K562 (cell line): Measurements from ENCODE around the gene PRR16. TPM values are rescaled to one million over a fixed set of nuclear protein-coding genes. Genes with fewer than 3 reads are reported as not detected.

ENCODE experiments used
- FOXJ2 ChIP-seq: fragments of 200-800 bp; sonication (Bioruptor generic); IDR thresholded peaks from 2 replicates; pipeline ENCODE4 v1.6.1; 2016; ENCODE audit warnings: missing genetic modification characterization, missing compliant biosample characterization
- HNRNPLL ChIP-seq: fragments of 200-400 bp; formaldehyde crosslinking; IDR thresholded peaks from 2 replicates; pipeline ENCODE4 v1.6.1; 2017; ENCODE audit warnings: low read length, low read depth, mild to moderate bottlenecking; ENCODE audit not compliant: poor library complexity, severe bottlenecking
- KAT7 ChIP-seq: sonication (generic); formaldehyde crosslinking; IDR thresholded peaks from 2 replicates; pipeline ENCODE4 v1.8.0; 2022; ENCODE audit warnings: missing genetic modification reagents, mild to moderate bottlenecking, borderline replicate concordance
- L3MBTL2 ChIP-seq: fragments of 450-650 bp; IDR thresholded peaks from 2 replicates; pipeline ENCODE4 v1.6.1; 2016; ENCODE audit warnings: mild to moderate bottlenecking, moderate library complexity
- MAZ ChIP-seq, 2 experiments: fragments of 450-650 bp in 1 of 2; sonication (generic) in 1 of 2; formaldehyde crosslinking; IDR thresholded peaks in 1 of 2; conservative IDR thresholded peaks in 1 of 2; 2 replicates each; pipeline versions ENCODE4 v1.4.0 to v1.5.0; 2020; ENCODE audit warnings: mild to moderate bottlenecking in 1 of 2, missing genetic modification reagents in 1 of 2
- POLR3A ChIP-seq: IDR thresholded peaks from 2 replicates; pipeline ENCODE4 v1.6.1; 2011; ENCODE audit warnings: borderline replicate concordance, mild to moderate bottlenecking, moderate library complexity; ENCODE audit not compliant: insufficient read length, insufficient read depth; ENCODE audit errors: extremely low read depth
- RBFOX2 ChIP-seq: fragments of 200-400 bp; formaldehyde crosslinking; IDR thresholded peaks from 2 replicates; pipeline ENCODE4 v1.6.1; 2017; ENCODE audit warnings: low read depth, mild to moderate bottlenecking, low read length, moderate library complexity
- SAP30 ChIP-seq: fragments of 200-600 bp; sonication (generic); IDR thresholded peaks from 2 replicates; pipeline ENCODE4 v1.6.1; 2012; ENCODE audit warnings: borderline replicate concordance, low read depth, mild to moderate bottlenecking, moderate library complexity, low read length, control low read depth, inconsistent platforms; ENCODE audit not compliant: insufficient read depth, poor library complexity, severe bottlenecking
- ZNF134 ChIP-seq: fragments of 250-450 bp; sonication (Bioruptor Pico); conservative IDR thresholded peaks from 2 replicates; pipeline ENCODE4 v1.4.0; 2020
- polyA plus RNA-seq, 8 experiments: library from polyadenylated mRNA; depleted of rRNA in 4 of 8; stranded (reverse) in 5 of 8; unstranded in 3 of 8; fragments of >200 nt; fragmentation: Nextera tagmentation in 2 of 8; fragmentation: Illumina TruSeq in 1 of 8; extraction: Ambion mirVana in 2 of 8; extraction: Trizol in 1 of 8; gene quantifications; 2 replicates each; pipeline versions ENCODE4 v1.2.1 to v1.2.3, GENCODE V29; 2011 to 2014; ENCODE audit warnings: inconsistent platforms in 1 of 8, missing spikeins in 1 of 8
- total RNA-seq, 7 experiments: library from RNA; depleted of rRNA in 6 of 7; stranded (reverse); fragments of >200 nt in 6 of 7; fragmentation: Illumina TruSeq in 2 of 7; extraction: Trizol in 2 of 7; gene quantifications; 2 replicates each; pipeline versions ENCODE4 v1.2.1 to v1.2.3, GENCODE V29; 2011 to 2021; ENCODE audit warnings: low replicate concordance in 1 of 7
- TF ChIP-seq, protein P1 (sequence below): fragments of 250-450 bp; sonication (Bioruptor Pico); IDR thresholded peaks from 2 replicates; pipeline ENCODE4 v1.4.0; 2020; ENCODE audit warnings: mild to moderate bottlenecking
- TF ChIP-seq, protein P2 (sequence below), 2 experiments: fragments of 450-650 bp in 1 of 2; IDR thresholded peaks; 2 replicates each; pipeline ENCODE4 v1.6.1; 2011 to 2017; ENCODE audit warnings: low read depth in 2 of 2, antibody characterized with exemption in 1 of 2, borderline replicate concordance in 1 of 2, low read length in 1 of 2, mild to moderate bottlenecking in 1 of 2, mixed read lengths in 1 of 2; ENCODE audit not compliant: control insufficient read depth in 1 of 2
- TF ChIP-seq, protein P3 (sequence below): sonication (generic); formaldehyde crosslinking; IDR thresholded peaks from 2 replicates; pipeline ENCODE4 v1.9.0; 2022; ENCODE audit warnings: mild to moderate bottlenecking, missing genetic modification reagents
- TF ChIP-seq, protein P4 (sequence below): fragments of 250-450 bp; sonication (Bioruptor Pico); IDR thresholded peaks from 2 replicates; pipeline ENCODE4 v1.5.0; 2020; ENCODE audit warnings: mild to moderate bottlenecking, borderline replicate concordance
- TF ChIP-seq, protein P5 (sequence below): fragments of 250-450 bp; sonication (Bioruptor Pico); IDR thresholded peaks from 2 replicates; pipeline ENCODE4 v1.8.0; 2022; ENCODE audit warnings: inconsistent platforms, mild to moderate bottlenecking, moderate library complexity, borderline replicate concordance

PRR16 gene
- total and polyA plus RNA-seq, 9 of the 15 experiments (the other 6 are each of a cell fraction or from before 2014, with no cell fraction given), result 0.61 to 10.1 (median 3.3) TPM

DNA sequence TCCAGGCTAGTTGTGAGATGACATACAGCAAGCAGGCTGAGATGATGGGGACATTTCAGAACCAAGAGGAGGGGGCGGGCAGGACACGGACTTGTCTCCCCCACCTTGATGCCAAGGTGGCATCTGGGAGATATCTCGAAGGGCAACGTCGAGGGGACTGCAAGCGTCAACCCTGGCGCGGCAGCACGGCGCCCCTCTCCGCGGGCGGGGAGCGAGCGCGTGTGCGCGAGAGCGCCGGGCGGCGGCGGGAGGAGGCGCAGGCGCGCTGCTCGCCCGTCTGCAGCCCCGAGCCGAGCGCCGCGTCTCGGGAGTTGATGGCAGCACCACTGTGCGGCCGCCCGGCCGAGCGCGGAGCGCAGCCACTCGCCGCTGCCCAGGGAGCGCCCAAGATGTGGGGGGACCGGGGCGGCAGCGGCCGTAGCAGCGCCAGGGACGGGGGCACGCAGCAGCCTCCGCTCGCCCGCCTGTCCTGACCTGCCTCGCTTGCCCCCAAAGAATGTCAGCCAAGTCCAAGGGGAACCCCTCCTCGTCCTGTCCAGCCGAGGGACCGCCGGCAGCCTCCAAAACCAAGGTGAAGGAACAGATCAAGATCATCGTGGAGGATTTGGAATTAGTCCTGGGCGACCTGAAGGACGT, at the start of gene PRR16 (continued):
- TF ChIP-seq POLR3A (no peak), ZNF134 (CRISPR knock-in tag) (no peak), MAZ (CRISPR knock-in tag; conservative IDR thresholded peaks at IDR 0.05 in 1 of 2, IDR thresholded peaks at IDR 0.05 in 1 of 2) (peak; percentile 40 to 57; a peak in 2 of 4 replicates), HNRNPLL (no peak), FOXJ2 (tag) (no peak), L3MBTL2 (peak; percentile 82; the same call in 1 of the 2 replicates), KAT7 (CRISPR knock-in tag) (no peak), RBFOX2 (peak; percentile 50), SAP30 (no peak)
- TF ChIP-seq, protein P1, sequence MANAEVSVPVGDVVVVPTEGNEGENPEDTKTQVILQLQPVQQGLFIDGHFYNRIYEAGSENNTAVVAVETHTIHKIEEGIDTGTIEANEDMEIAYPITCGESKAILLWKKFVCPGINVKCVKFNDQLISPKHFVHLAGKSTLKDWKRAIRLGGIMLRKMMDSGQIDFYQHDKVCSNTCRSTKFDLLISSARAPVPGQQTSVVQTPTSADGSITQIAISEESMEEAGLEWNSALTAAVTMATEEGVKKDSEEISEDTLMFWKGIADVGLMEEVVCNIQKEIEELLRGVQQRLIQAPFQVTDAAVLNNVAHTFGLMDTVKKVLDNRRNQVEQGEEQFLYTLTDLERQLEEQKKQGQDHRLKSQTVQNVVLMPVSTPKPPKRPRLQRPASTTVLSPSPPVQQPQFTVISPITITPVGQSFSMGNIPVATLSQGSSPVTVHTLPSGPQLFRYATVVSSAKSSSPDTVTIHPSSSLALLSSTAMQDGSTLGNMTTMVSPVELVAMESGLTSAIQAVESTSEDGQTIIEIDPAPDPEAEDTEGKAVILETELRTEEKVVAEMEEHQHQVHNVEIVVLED (CRISPR knock-in tag), result peak; percentile 54; the same call in 1 of the 2 replicates
- TF ChIP-seq, protein P2, sequence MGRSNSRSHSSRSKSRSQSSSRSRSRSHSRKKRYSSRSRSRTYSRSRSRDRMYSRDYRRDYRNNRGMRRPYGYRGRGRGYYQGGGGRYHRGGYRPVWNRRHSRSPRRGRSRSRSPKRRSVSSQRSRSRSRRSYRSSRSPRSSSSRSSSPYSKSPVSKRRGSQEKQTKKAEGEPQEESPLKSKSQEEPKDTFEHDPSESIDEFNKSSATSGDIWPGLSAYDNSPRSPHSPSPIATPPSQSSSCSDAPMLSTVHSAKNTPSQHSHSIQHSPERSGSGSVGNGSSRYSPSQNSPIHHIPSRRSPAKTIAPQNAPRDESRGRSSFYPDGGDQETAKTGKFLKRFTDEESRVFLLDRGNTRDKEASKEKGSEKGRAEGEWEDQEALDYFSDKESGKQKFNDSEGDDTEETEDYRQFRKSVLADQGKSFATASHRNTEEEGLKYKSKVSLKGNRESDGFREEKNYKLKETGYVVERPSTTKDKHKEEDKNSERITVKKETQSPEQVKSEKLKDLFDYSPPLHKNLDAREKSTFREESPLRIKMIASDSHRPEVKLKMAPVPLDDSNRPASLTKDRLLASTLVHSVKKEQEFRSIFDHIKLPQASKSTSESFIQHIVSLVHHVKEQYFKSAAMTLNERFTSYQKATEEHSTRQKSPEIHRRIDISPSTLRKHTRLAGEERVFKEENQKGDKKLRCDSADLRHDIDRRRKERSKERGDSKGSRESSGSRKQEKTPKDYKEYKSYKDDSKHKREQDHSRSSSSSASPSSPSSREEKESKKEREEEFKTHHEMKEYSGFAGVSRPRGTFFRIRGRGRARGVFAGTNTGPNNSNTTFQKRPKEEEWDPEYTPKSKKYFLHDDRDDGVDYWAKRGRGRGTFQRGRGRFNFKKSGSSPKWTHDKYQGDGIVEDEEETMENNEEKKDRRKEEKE (IDR thresholded peaks at IDR 0.05; ENCODE audit: borderline replicate concordance in 1 of 2, control insufficient read depth in 1 of 2, low read depth in 2 of 2, low read length in 1 of 2), result no peak
- TF ChIP-seq, protein P3, sequence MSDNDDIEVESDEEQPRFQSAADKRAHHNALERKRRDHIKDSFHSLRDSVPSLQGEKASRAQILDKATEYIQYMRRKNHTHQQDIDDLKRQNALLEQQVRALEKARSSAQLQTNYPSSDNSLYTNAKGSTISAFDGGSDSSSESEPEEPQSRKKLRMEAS (CRISPR knock-in tag), result no peak
- TF ChIP-seq, protein P4, sequence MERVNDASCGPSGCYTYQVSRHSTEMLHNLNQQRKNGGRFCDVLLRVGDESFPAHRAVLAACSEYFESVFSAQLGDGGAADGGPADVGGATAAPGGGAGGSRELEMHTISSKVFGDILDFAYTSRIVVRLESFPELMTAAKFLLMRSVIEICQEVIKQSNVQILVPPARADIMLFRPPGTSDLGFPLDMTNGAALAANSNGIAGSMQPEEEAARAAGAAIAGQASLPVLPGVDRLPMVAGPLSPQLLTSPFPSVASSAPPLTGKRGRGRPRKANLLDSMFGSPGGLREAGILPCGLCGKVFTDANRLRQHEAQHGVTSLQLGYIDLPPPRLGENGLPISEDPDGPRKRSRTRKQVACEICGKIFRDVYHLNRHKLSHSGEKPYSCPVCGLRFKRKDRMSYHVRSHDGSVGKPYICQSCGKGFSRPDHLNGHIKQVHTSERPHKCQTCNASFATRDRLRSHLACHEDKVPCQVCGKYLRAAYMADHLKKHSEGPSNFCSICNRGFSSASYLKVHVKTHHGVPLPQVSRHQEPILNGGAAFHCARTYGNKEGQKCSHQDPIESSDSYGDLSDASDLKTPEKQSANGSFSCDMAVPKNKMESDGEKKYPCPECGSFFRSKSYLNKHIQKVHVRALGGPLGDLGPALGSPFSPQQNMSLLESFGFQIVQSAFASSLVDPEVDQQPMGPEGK, result no peak
- TF ChIP-seq, protein P5, sequence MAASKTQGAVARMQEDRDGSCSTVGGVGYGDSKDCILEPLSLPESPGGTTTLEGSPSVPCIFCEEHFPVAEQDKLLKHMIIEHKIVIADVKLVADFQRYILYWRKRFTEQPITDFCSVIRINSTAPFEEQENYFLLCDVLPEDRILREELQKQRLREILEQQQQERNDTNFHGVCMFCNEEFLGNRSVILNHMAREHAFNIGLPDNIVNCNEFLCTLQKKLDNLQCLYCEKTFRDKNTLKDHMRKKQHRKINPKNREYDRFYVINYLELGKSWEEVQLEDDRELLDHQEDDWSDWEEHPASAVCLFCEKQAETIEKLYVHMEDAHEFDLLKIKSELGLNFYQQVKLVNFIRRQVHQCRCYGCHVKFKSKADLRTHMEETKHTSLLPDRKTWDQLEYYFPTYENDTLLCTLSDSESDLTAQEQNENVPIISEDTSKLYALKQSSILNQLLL (CRISPR knock-in tag), result no peak
